Measurements from ENCODE around the gene SYT8. TPM values are rescaled to one million over a fixed set of nuclear protein-coding genes. Genes with fewer than 3 reads are reported as not detected.

Gene SYT8
- total and polyA plus RNA-seq, 2 experiments from 2014 or later: not detected

GRCh38 chr11:1820463-1821325 is 14.1 kb upstream of the SYT8 start:
- TF ChIP-seq, protein P1, sequence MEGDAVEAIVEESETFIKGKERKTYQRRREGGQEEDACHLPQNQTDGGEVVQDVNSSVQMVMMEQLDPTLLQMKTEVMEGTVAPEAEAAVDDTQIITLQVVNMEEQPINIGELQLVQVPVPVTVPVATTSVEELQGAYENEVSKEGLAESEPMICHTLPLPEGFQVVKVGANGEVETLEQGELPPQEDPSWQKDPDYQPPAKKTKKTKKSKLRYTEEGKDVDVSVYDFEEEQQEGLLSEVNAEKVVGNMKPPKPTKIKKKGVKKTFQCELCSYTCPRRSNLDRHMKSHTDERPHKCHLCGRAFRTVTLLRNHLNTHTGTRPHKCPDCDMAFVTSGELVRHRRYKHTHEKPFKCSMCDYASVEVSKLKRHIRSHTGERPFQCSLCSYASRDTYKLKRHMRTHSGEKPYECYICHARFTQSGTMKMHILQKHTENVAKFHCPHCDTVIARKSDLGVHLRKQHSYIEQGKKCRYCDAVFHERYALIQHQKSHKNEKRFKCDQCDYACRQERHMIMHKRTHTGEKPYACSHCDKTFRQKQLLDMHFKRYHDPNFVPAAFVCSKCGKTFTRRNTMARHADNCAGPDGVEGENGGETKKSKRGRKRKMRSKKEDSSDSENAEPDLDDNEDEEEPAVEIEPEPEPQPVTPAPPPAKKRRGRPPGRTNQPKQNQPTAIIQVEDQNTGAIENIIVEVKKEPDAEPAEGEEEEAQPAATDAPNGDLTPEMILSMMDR (IDR thresholded peaks at IDR 0.05; ENCODE audit: low read depth, low read length): no peak

DNA sequence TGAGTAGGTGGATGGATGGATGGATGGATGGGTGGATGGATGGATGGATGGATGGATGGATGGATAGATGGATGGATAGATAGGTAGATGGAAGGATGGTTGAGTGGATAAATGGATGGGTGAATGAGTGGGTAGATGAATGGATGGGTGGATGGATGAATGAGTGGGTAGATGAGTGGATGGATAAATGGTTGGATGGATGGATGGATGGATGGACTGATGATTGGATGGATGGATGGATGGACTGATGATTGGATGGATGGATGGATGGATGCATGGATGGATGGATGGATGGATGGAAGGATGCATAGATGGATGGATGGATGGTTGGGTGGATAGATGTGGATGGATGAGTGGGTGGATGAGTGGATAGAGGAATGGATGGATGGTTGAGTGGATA is 13.2 kb upstream of the SYT8 start:
- TF ChIP-seq, protein P1 (IDR thresholded peaks at IDR 0.05; ENCODE audit: low read depth, low read length): no peak
- no peak overlapping the region for H3K27ac ChIP-seq

More at GRCh38 chr11:1820463-1821325, 14.1 kb upstream of the SYT8 start:
- Histone ChIP-seq H3K9me3 (ENCODE audit: low read depth) (no peaks in the 10 kb centered on the region), H3K36me3 (no peaks in the 10 kb centered on the region), H3K27me3 (no peaks in the 10 kb centered on the region), H3K4me1 (ENCODE audit: low read depth) (no peaks in the 10 kb centered on the region), H3K27ac (no peak overlapping the region), H3K4me3 (no peak overlapping the region)
- DNase-seq (ENCODE audit: low read depth in 1 of 2, low spot score in 1 of 2): peak in 1 of 2 donors; percentile 68

GRCh38 chr11:1822648-1823375 is 12.0 kb upstream of the SYT8 start:
- no peak overlapping the region for H3K27ac ChIP-seq
- H3K4me3 ChIP-seq: no peak overlapping the region
- H3K27me3 ChIP-seq: no peaks in the 10 kb centered on the region
- TF ChIP-seq, protein P1 (IDR thresholded peaks at IDR 0.05; ENCODE audit: low read depth, low read length): no peak
- no peaks in the 10 kb centered on the region for H3K36me3 ChIP-seq
- no peaks in the 10 kb centered on the region for H3K4me1 ChIP-seq (ENCODE audit: low read depth)
- no peaks in the 10 kb centered on the region for H3K9me3 ChIP-seq (ENCODE audit: low read depth)
- DNase-seq (ENCODE audit: low read depth in 1 of 2, low spot score in 1 of 2): no peak

More for the DNA sequence above, 13.2 kb upstream of the SYT8 start:
- Histone ChIP-seq H3K9me3 (ENCODE audit: low read depth) (no peaks in the 10 kb centered on the region), H3K27me3 (no peaks in the 10 kb centered on the region), H3K4me1 (ENCODE audit: low read depth) (no peaks in the 10 kb centered on the region), H3K36me3 (no peaks in the 10 kb centered on the region), H3K4me3 (no peak overlapping the region)
- no peak for DNase-seq (ENCODE audit: low read depth in 1 of 2, low spot score in 1 of 2)

DNA sequence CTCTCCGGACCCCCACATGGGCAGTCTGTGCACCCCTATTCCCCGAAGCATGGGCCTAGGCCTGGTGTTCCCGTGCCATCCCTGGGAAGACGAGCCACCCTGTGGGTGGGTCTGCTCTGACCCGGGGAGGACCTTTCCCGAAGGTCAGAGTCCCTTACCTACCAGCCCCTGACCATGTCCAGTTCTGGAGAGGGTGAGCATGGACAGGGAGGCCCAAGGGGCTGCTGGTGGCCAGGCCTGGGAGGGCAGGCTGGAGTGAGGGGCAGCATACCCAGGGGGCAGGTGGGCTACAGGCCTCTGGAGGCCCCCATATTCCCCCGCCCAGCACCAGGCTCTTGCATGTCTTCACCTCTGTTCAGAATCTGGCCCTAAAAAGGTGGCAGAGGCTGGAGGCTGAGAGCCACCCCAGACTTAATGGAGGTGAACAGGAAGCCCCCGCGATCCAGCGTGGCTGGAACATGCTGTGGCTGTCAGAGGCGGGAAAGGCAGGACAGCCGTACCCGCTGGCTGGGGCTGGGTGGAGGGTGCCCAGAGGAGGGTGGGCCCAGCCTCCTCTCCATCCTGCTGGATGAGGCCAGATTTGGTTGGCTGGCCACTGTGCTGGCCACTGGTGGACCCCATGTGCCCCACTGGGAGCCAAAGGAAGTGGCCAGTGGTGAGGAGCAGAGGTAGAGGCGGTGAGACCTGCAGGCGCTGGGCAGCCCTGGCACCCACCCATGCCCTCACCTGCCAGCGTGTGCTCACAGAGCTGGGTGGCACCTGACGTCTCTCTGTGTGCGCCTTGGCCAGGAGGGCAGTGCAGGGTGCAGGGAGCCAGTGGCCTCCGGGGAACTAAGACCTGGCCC is 11.2 kb upstream of the SYT8 start:
- Histone ChIP-seq H3K4me1 (ENCODE audit: low read depth) (no peaks in the 10 kb centered on the region), H3K4me3 (no peak overlapping the region), H3K9me3 (ENCODE audit: low read depth) (no peaks in the 10 kb centered on the region), H3K27me3 (no peaks in the 10 kb centered on the region), H3K36me3 (no peaks in the 10 kb centered on the region), H3K27ac (no peak overlapping the region)
- no peak for DNase-seq (ENCODE audit: low read depth in 1 of 2, low spot score in 1 of 2)
- TF ChIP-seq, protein P1 (IDR thresholded peaks at IDR 0.05; ENCODE audit: low read depth, low read length): no peak

Data from cardiac muscle cell (in vitro differentiated cells and primary cell).